GM12878 (cell line): ENCODE data around the gene MCM9. TPM values are rescaled to one million over a fixed set of nuclear protein-coding genes. Genes with fewer than 3 reads are reported as not detected.
A peak's percentile ranks its signal among the peaks of the same experiment; 100 is the strongest.

Experiments used
- EED ChIP-seq: sonication (generic); IDR thresholded peaks from 2 replicates; pipeline ENCODE4 v1.6.1; 2016; ENCODE audit warnings: antibody characterized with exemption, low read depth
- GATAD2B ChIP-seq: fragments of 450-650 bp; conservative IDR thresholded peaks from 2 replicates; pipeline ENCODE4 v1.6.1; 2017; ENCODE audit warnings: low read depth, mild to moderate bottlenecking, moderate library complexity
- LARP7 ChIP-seq: fragments of 450-650 bp; IDR thresholded peaks from 2 replicates; pipeline ENCODE4 v1.6.1; 2017; ENCODE audit warnings: mild to moderate bottlenecking
- MAX ChIP-seq: IDR thresholded peaks from 2 replicates; pipeline ENCODE4 v1.6.1; 2012; ENCODE audit warnings: low read depth, low read length, improper control_type of control experiment
- PAX5 ChIP-seq: IDR thresholded peaks from 2 replicates; pipeline ENCODE4 v1.6.1; 2011; ENCODE audit warnings: low read depth, low read length, borderline replicate concordance
- PBX3 ChIP-seq: IDR thresholded peaks from 2 replicates; pipeline ENCODE4 v1.6.1; 2011; ENCODE audit warnings: mild to moderate bottlenecking, low read depth, low read length, moderate library complexity; ENCODE audit not compliant: insufficient replicate concordance
- RAD51 ChIP-seq: fragments of 450-650 bp; IDR thresholded peaks from 2 replicates; pipeline ENCODE4 v1.6.1; 2016; ENCODE audit warnings: moderate library complexity, mild to moderate bottlenecking, inconsistent platforms
- RUNX3 ChIP-seq: IDR thresholded peaks from 2 replicates; pipeline ENCODE4 v1.6.1; 2012; ENCODE audit warnings: low read length, inconsistent platforms
- STAT1 ChIP-seq: fragments of 450-650 bp; conservative IDR thresholded peaks from 2 replicates; pipeline ENCODE4 v1.6.1; 2014; ENCODE audit warnings: antibody characterized with exemption, mild to moderate bottlenecking
- TBL1XR1 ChIP-seq: IDR thresholded peaks from 2 replicates; pipeline ENCODE4 v1.6.1; 2012; ENCODE audit warnings: low read depth, low read length, improper control_type of control experiment
- WRNIP1 ChIP-seq: IDR thresholded peaks from 2 replicates; pipeline ENCODE4 v1.6.1; 2011; ENCODE audit warnings: low read depth, low read length, improper control_type of control experiment, borderline replicate concordance
- ZBTB11 ChIP-seq: fragments of 450-650 bp; formaldehyde crosslinking; IDR thresholded peaks from 2 replicates; pipeline ENCODE4 v1.5.0; 2022; ENCODE audit warnings: mild to moderate bottlenecking, missing genetic modification characterization
- ZNF207 ChIP-seq: fragments of 450-650 bp; IDR thresholded peaks from 2 replicates; pipeline ENCODE4 v1.6.1; 2014; ENCODE audit warnings: antibody characterized with exemption, mild to moderate bottlenecking, borderline replicate concordance
- ZNF24 ChIP-seq: fragments of 450-650 bp; IDR thresholded peaks from 2 replicates; pipeline ENCODE4 v1.6.1; 2017; ENCODE audit warnings: antibody characterized with exemption, mild to moderate bottlenecking
- ZSCAN29 ChIP-seq: fragments of 450-650 bp; IDR thresholded peaks from 2 replicates; pipeline ENCODE4 v1.6.1; 2017; ENCODE audit warnings: mild to moderate bottlenecking, moderate library complexity
- polyA plus RNA-seq, 11 experiments: library from polyadenylated mRNA; depleted of rRNA in 4 of 11; unstranded in 6 of 11; stranded (reverse) in 5 of 11; fragments of >200 nt; fragmentation: Nextera tagmentation in 4 of 11; fragmentation: Illumina TruSeq in 1 of 11; extraction: Ambion mirVana in 4 of 11; extraction: Trizol in 1 of 11; gene quantifications; 1 replicate in 1 of 11; 2 replicates in 10 of 11; pipeline versions ENCODE4 v1.2.1 to v1.2.3, GENCODE V29; 2011 to 2016; ENCODE audit warnings: inconsistent platforms in 2 of 11, missing spikeins in 2 of 11, low read depth in 1 of 11
- total RNA-seq, 4 experiments: library from RNA; depleted of rRNA in 3 of 4; stranded (reverse); fragments of >200 nt in 3 of 4; fragmentation: Illumina TruSeq in 1 of 4; extraction: Trizol in 1 of 4; gene quantifications; 2 replicates each; pipeline versions ENCODE4 v1.2.1 to v1.2.3, GENCODE V29; 2013 to 2021
- TF ChIP-seq, protein P1 (sequence below): fragments of 450-650 bp; IDR thresholded peaks from 2 replicates; pipeline ENCODE4 v1.6.1; 2016; ENCODE audit warnings: mild to moderate bottlenecking, moderate library complexity, borderline replicate concordance
- TF ChIP-seq, protein P2 (sequence below): fragments of 150-350 bp; IDR thresholded peaks from 2 replicates; pipeline ENCODE4 v1.6.1; 2016; ENCODE audit warnings: low read depth, low read length

MCM9 gene
- total and polyA plus RNA-seq, 10 of the 15 experiments (the other 5 are each of a cell fraction or from before 2014, with no cell fraction given) = 3.4 to 18.5 (median 9.7) TPM

- TF ChIP-seq, protein P1, sequence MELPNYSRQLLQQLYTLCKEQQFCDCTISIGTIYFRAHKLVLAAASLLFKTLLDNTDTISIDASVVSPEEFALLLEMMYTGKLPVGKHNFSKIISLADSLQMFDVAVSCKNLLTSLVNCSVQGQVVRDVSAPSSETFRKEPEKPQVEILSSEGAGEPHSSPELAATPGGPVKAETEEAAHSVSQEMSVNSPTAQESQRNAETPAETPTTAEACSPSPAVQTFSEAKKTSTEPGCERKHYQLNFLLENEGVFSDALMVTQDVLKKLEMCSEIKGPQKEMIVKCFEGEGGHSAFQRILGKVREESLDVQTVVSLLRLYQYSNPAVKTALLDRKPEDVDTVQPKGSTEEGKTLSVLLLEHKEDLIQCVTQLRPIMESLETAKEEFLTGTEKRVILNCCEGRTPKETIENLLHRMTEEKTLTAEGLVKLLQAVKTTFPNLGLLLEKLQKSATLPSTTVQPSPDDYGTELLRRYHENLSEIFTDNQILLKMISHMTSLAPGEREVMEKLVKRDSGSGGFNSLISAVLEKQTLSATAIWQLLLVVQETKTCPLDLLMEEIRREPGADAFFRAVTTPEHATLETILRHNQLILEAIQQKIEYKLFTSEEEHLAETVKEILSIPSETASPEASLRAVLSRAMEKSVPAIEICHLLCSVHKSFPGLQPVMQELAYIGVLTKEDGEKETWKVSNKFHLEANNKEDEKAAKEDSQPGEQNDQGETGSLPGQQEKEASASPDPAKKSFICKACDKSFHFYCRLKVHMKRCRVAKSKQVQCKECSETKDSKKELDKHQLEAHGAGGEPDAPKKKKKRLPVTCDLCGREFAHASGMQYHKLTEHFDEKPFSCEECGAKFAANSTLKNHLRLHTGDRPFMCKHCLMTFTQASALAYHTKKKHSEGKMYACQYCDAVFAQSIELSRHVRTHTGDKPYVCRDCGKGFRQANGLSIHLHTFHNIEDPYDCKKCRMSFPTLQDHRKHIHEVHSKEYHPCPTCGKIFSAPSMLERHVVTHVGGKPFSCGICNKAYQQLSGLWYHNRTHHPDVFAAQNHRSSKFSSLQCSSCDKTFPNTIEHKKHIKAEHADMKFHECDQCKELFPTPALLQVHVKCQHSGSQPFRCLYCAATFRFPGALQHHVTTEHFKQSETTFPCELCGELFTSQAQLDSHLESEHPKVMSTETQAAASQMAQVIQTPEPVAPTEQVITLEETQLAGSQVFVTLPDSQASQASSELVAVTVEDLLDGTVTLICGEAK = no peak
- TF ChIP-seq WRNIP1 (no peak), STAT1 (no peak), EED (peak; percentile 17; the same call in 1 of the 2 replicates), RUNX3 (no peak), TBL1XR1 (no peak), GATAD2B (no peak), ZSCAN29 (no peak), ZNF207 (no peak; the same call in 1 of the 2 replicates), ZBTB11 (CRISPR knock-in tag) (no peak), PAX5 (peak; percentile 79; the same call in 1 of the 2 replicates), ZNF24 (no peak), MAX (peak; percentile 23; the same call in 1 of the 2 replicates), RAD51 (no peak), LARP7 (peak; percentile 71), PBX3 (peak; percentile 72)
- TF ChIP-seq, protein P2, sequence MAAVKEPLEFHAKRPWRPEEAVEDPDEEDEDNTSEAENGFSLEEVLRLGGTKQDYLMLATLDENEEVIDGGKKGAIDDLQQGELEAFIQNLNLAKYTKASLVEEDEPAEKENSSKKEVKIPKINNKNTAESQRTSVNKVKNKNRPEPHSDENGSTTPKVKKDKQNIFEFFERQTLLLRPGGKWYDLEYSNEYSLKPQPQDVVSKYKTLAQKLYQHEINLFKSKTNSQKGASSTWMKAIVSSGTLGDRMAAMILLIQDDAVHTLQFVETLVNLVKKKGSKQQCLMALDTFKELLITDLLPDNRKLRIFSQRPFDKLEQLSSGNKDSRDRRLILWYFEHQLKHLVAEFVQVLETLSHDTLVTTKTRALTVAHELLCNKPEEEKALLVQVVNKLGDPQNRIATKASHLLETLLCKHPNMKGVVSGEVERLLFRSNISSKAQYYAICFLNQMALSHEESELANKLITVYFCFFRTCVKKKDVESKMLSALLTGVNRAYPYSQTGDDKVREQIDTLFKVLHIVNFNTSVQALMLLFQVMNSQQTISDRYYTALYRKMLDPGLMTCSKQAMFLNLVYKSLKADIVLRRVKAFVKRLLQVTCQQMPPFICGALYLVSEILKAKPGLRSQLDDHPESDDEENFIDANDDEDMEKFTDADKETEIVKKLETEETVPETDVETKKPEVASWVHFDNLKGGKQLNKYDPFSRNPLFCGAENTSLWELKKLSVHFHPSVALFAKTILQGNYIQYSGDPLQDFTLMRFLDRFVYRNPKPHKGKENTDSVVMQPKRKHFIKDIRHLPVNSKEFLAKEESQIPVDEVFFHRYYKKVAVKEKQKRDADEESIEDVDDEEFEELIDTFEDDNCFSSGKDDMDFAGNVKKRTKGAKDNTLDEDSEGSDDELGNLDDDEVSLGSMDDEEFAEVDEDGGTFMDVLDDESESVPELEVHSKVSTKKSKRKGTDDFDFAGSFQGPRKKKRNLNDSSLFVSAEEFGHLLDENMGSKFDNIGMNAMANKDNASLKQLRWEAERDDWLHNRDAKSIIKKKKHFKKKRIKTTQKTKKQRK = no peak
Measured at GRCh38 chr6:118894425-118895260, 40.3 kb downstream of the MCM9 start (continued).
